T-cell (primary cell): Measurements from ENCODE around the gene CDC40. TPM values are rescaled to one million over a fixed set of nuclear protein-coding genes. Genes with fewer than 3 reads are reported as not detected.

Experiments used
- ATAC-seq, 4 experiments: fragments of 200-7000 bp in 3 of 4; fragments of 150-1000 bp in 1 of 4; cut with Tn5 transposase; replicated peaks in 1 of 4; 1 replicate in 3 of 4; 2 replicates in 1 of 4; pipeline ENCODE4 v1.10.0; 2021; ENCODE audit warnings: moderate library complexity in 3 of 4, mild to moderate bottlenecking in 2 of 4, moderate number of reproducible peaks in 1 of 4
- CTCF ChIA-PET, 2 donors: fragments of 300-600 bp; sonication (Branson Sonifier 250); formaldehyde crosslinking; loops; one replicate each; lab custom pipeline; 2022; ENCODE audit warnings: antibody characterized with exemption in 2 of 2; lab: Charles Lee
- POLR2A ChIA-PET, 2 donors: fragments of 300-600 bp; sonication (Branson Sonifier 250); formaldehyde crosslinking; loops; one replicate each; lab custom pipeline; 2022; ENCODE audit warnings: antibody characterized with exemption in 2 of 2; lab: Charles Lee
- DNase-seq, 35 experiments: peaks; one replicate each; pipeline versions ENCODE4 v3.0.0 to v3.0.0-alpha.2; 2013 to 2023
- H3K27ac ChIP-seq: one replicate; pipeline ENCODE4 v1.5.1; 2013; ENCODE audit warnings: low read length
- H3K27me3 ChIP-seq, 2 experiments: replicated peaks in 1 of 2; 1 replicate in 1 of 2; 2 replicates in 1 of 2; pipeline versions ENCODE4 v1.6.1 to v1.7.0; 2013; ENCODE audit warnings: low read length in 1 of 2, mixed read lengths in 1 of 2; ENCODE audit not compliant: control insufficient read depth in 2 of 2, insufficient read depth in 2 of 2; ENCODE audit errors: extremely low read depth in 1 of 2
- H3K36me3 ChIP-seq, 2 donors: 1 replicate in 1 of 2; 2 replicates in 1 of 2; pipeline versions ENCODE4 v1.6.1 to v1.7.0; 2013; ENCODE audit warnings: low read length in 1 of 2; ENCODE audit not compliant: control insufficient read depth in 2 of 2, insufficient read depth in 1 of 2; ENCODE audit errors: extremely low read depth in 1 of 2
- H3K4me1 ChIP-seq, 2 experiments: 1 replicate in 1 of 2; 2 replicates in 1 of 2; pipeline versions ENCODE4 v1.6.1 to v1.7.0; 2013; ENCODE audit warnings: low read length in 2 of 2, mixed read lengths in 1 of 2; ENCODE audit not compliant: insufficient read depth in 2 of 2, control insufficient read depth in 1 of 2; ENCODE audit errors: extremely low read depth in 1 of 2
- H3K4me3 ChIP-seq, 2 donors: 1 replicate in 1 of 2; 2 replicates in 1 of 2; pipeline versions ENCODE4 v1.5.1 to v1.7.0; 2013; ENCODE audit warnings: mild to moderate bottlenecking in 2 of 2, low read length in 1 of 2, moderate library complexity in 1 of 2; ENCODE audit not compliant: control insufficient read depth in 1 of 2; ENCODE audit errors: extremely low read depth in 1 of 2
- H3K9me3 ChIP-seq: 2 replicates; pipeline ENCODE4 v1.7.0; 2013
- H3K27ac Mint-ChIP-seq, 2 donors: one replicate each; pipeline ENCODE4 v1.8.0; 2020 to 2021; ENCODE audit warnings: mild to moderate bottlenecking in 2 of 2, mixed read lengths in 2 of 2
- H3K27me3 Mint-ChIP-seq, 2 donors: one replicate each; pipeline ENCODE4 v1.8.0; 2021 to 2022; ENCODE audit warnings: mixed read lengths in 2 of 2
- H3K36me3 Mint-ChIP-seq: one replicate; pipeline ENCODE4 v1.8.0; 2021; ENCODE audit warnings: mixed read lengths
- H3K4me1 Mint-ChIP-seq, 3 donors: one replicate each; pipeline ENCODE4 v1.8.0; 2020 to 2022; ENCODE audit warnings: mixed read lengths in 3 of 3, mild to moderate bottlenecking in 1 of 3
- H3K4me3 Mint-ChIP-seq, 3 donors: one replicate each; pipeline ENCODE4 v1.8.0; 2020 to 2022; ENCODE audit warnings: mild to moderate bottlenecking in 3 of 3, mixed read lengths in 3 of 3, moderate library complexity in 3 of 3
- H3K9me3 Mint-ChIP-seq, 3 donors: one replicate each; pipeline ENCODE4 v1.8.0; 2020 to 2022; ENCODE audit warnings: mixed read lengths in 3 of 3
- WGBS: methylation state at CpG from one replicate; pipeline ENCODE4 v1.1.5; 2013; ENCODE audit warnings: missing lambda C conversion rate; ENCODE audit not compliant: insufficient coverage; 5-methylcytosine and 5-hydroxymethylcytosine counted together
- total RNA-seq, 35 experiments: library from RNA in 6 of 35; stranded (reverse) in 6 of 35; fragments of 120-200 nt in 1 of 35; gene quantifications; one replicate each; pipeline versions ENCODE4 v1.2.1 to v1.2.4 and lab custom pipeline; 2013 to 2026

CDC40 gene
- total RNA-seq, 5 donors from 2014 or later (not counting 1 experiment from before 2014, with no cell fraction given), result 27.7 to 33.3 (median 28.3) TPM

DNA sequence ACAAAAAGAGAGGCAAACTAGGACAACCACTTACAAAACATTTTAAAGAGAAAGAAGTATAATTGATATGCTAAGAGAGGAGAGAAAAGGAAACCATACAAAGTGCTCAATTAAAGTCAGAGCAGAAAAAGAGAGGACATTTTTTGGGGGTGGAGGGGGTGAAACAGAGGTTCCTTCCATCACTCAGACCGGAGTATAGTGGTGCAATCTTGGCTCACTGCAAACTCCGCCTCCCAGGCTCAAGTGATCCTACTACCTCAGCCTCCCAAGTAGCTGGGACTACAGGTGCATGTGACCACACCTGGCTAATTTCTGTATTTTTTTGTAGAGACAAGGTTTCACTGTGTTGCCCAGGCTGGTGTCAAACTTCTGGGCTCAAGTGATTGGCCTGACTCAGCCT lies 10.1 kb upstream of the CDC40 start:
- ATAC-seq (no peak), DNase-seq (no peak)
- no peaks in the 10 kb centered on the region for H3K9me3 Mint-ChIP-seq
- no peaks in the 10 kb centered on the region for H3K36me3 Mint-ChIP-seq
- H3K27me3 Mint-ChIP-seq, result peaks cover 18 to 29% of the 10 kb centered on the region in 2 donors
- Histone ChIP-seq H3K4me1 (no peaks in the 10 kb centered on the region), H3K4me3 (no peak overlapping the region), H3K9me3 (no peaks in the 10 kb centered on the region), H3K27ac (no peak overlapping the region), H3K27me3 (peaks cover 0 to 2% of the 10 kb centered on the region in 2 experiments), H3K36me3 (no peaks in the 10 kb centered on the region)
- POLR2A ChIA-PET, result no interaction called here
- no peak overlapping the region for H3K4me3 Mint-ChIP-seq
- no peak overlapping the region for H3K27ac Mint-ChIP-seq
- CTCF ChIA-PET, result no interaction called here
- no peaks in the 10 kb centered on the region for H3K4me1 Mint-ChIP-seq
- no CpG with 5 or more reads among the region's 2 CpGs for WGBS

DNA sequence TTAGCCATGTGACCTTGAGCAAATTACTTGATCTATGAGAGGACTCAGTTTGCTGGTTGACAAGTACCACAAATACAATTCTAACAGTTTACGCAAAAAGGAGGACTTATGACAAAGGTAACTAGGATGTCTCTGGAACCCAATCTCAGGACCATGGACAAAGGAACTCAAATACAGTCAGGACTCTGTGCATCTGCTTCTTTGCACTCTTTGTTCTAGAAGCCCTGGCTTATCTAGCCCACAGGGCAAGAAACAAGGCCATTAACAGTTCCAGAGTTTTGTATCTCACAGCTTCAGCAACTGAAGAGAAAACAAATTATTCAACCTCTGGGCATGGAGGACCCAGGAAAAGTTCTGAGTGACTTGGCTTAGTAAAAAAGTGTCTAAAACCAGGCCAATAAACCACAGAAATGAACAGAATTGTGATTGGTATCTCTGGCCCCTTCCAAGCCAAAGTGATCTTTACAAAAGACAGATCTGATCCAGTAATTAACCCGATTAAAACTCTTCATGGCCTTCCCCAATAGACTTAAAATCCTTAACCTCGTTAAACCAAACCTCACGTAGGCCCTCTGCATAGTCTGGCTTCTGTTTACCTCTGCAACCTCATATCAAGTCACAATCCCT lies 6.6 kb upstream of the CDC40 start:
- peaks cover 0 to 2% of the 10 kb centered on the region in 2 experiments for H3K27me3 ChIP-seq
- no peak overlapping the region for H3K4me3 Mint-ChIP-seq
- POLR2A ChIA-PET, result no interaction called here

DNA sequence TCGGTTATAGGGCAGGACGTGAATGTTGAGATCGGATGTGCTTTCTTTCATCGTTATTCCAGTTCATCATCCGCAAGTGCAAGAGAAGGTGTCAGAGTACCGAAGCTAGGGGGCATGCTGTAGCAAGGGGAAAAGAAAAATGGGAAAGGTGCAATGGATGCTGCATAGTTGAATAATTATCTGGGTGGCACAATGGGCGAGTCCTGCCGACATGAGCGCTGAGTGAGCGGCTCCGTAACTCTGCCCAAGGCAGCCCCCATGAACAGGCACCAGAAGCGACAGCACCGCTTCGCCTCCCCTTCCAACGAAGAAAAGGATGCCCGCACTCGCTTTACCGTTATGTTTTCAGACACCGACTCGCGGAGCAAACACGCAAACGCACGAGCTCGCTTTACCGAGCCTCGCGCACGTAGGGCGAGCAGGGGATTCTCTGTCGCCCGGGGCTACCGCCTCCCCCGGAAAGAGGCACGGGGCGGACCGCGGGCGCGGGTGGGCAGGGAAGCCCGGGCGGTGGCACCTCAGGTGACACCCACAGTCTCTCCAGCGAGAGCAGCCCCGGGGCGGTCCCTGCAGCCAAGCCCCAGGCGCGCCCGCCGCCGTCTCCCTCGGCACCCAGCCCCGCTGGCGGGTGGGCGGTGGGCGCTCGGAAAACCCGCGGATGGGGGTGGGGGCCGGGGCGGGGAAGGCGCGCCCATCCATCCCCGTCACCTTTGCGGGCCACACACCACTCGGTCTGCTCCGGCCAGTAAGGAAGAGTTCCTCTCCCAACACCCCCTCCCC lies 1.4 kb upstream of the CDC40 start:
- Histone ChIP-seq H3K4me3 (peak overlapping the region; percentile 86 to 88), H3K9me3 (no peaks in the 10 kb centered on the region), H3K27me3 (no peaks in the 10 kb centered on the region), H3K4me1 (peaks cover 23 to 28% of the 10 kb centered on the region in 2 experiments), H3K27ac (no peak overlapping the region), H3K36me3 (peaks cover 0 to 4% of the 10 kb centered on the region in 2 donors)
- WGBS, result under 1% methylated on average over 66 of the region's 66 CpGs
- peak; percentile 14 to 81 (median 55) for DNase-seq
- peak; percentile 45 to 69 (median 56) for ATAC-seq
- Mint-ChIP-seq H3K9me3 (no peaks in the 10 kb centered on the region), H3K4me3 (peak overlapping the region in 2 of 3 donors; percentile 79 to 84), H3K36me3 (no peaks in the 10 kb centered on the region), H3K4me1 (peaks cover 5 to 8% (median 7%) of the 10 kb centered on the region in 3 donors), H3K27ac (peak overlapping the region; percentile 29 to 42), H3K27me3 (peaks cover 7 to 18% of the 10 kb centered on the region in 2 donors)
- ChIA-PET CTCF (interaction anchor here (0.7 to 1.5 kb wide), 4 partner anchors 210 to 794 kb away, joined by 3 to 4 read pairs (median 3); no protein-coding TSS in a partner anchor), POLR2A (no interaction called here)

More for the DNA sequence above, 6.6 kb upstream of the CDC40 start:
- CTCF ChIA-PET, result interaction anchor here in 1 of 2 donors (0.6 kb wide), 1 partner anchor 1918 kb away, joined by 3 read pairs; no protein-coding TSS in a partner anchor
- Histone ChIP-seq H3K27ac (no peak overlapping the region), H3K4me3 (no peak overlapping the region), H3K36me3 (no peaks in the 10 kb centered on the region), H3K9me3 (no peaks in the 10 kb centered on the region), H3K4me1 (peaks cover under 1 to 5% of the 10 kb centered on the region in 2 experiments)
- Mint-ChIP-seq H3K36me3 (no peaks in the 10 kb centered on the region), H3K27me3 (peaks cover 12 to 30% of the 10 kb centered on the region in 2 donors), H3K9me3 (no peaks in the 10 kb centered on the region), H3K4me1 (peaks cover 4 to 6% (median 4%) of the 10 kb centered on the region in 3 donors), H3K27ac (no peak overlapping the region)
- DNase-seq (no peak), ATAC-seq (no peak)
- WGBS, result 91% methylated on average over 3 of the region's 4 CpGs

DNA sequence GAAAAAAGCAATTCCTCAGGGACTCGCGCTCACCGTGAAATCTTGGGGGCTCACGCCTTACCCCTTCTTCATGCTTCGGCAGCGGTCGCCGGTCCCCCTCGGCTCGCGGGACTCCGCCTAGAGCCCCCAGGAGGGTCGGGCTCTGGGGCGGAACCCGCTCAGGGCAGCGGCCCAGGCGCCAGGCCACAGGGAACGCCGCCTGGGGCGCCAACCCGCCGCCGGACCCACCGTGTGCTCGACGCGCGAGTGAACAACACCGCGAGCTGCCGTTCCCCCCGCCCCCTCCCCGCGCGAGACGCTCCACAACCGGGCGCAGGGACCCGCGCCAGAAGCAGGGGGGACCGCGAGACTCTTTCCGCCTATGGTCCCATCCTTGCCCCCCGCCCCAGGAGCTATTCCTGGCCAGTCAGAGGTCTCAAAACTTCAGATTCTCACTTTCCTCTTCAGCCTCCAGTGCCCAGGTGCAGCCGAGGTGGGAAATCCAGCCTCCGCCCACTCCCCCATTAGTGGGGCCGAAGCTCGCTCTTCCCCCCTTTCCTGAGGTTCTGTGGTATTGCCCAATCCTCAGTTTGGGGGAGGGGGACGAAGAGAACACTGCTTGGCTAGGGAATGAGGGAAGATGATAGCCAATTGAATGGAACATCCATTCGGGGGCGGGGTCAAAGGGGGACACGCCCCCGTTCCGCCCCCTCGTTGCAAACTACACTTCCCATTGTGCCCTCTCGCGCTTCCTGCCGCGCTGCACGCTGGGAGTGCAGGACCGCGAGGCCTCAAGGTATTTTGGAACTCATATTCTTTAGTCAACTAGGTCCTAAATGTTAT lies 610 bp upstream of the CDC40 start, which contains the start of gene WASF1:
Gene WASF1, minus strand, starts transcription at position 265 of the 822 bp plus-strand sequence. CDS start 52,069 bp downstream, outside the sequence.
- Histone ChIP-seq H3K4me1 (peaks cover 23 to 31% of the 10 kb centered on the region in 2 experiments), H3K9me3 (no peaks in the 10 kb centered on the region), H3K4me3 (peak within 1 kb of the TSS; percentile 86 to 88), H3K27me3 (no peaks in the 10 kb centered on the region), H3K27ac (peak within 1 kb of the TSS; percentile 79), H3K36me3 (peaks cover 0 to 4% of the 10 kb centered on the region in 2 donors)
- Mint-ChIP-seq H3K9me3 (no peaks in the 10 kb centered on the region), H3K4me3 (peak within 1 kb of the TSS in 2 of 3 donors; percentile 79 to 84), H3K27ac (peak within 1 kb of the TSS; percentile 29 to 42), H3K36me3 (peaks cover 2% of the 10 kb centered on the region), H3K27me3 (peaks cover 3 to 13% of the 10 kb centered on the region in 2 donors), H3K4me1 (peaks cover 5 to 8% (median 7%) of the 10 kb centered on the region in 3 donors)
- ATAC-seq (peak; percentile 86 to 92 (median 88)), DNase-seq (peak; percentile 82 to 94 (median 86))
- ChIA-PET CTCF (interaction anchor here (0.7 to 1.5 kb wide), 5 partner anchors 9 to 1086 kb away, joined by 3 to 13 read pairs (median 3); no protein-coding TSS in a partner anchor), POLR2A (interaction anchor here (0.5 to 1.2 kb wide), 4 partner anchors 41 to 1083 kb away, joined by 3 to 10 read pairs (median 4); partner anchors contain the start of gene CDK19 (in 1 of the 2))
- under 1% methylated on average over 47 of the region's 62 CpGs for WGBS

DNA sequence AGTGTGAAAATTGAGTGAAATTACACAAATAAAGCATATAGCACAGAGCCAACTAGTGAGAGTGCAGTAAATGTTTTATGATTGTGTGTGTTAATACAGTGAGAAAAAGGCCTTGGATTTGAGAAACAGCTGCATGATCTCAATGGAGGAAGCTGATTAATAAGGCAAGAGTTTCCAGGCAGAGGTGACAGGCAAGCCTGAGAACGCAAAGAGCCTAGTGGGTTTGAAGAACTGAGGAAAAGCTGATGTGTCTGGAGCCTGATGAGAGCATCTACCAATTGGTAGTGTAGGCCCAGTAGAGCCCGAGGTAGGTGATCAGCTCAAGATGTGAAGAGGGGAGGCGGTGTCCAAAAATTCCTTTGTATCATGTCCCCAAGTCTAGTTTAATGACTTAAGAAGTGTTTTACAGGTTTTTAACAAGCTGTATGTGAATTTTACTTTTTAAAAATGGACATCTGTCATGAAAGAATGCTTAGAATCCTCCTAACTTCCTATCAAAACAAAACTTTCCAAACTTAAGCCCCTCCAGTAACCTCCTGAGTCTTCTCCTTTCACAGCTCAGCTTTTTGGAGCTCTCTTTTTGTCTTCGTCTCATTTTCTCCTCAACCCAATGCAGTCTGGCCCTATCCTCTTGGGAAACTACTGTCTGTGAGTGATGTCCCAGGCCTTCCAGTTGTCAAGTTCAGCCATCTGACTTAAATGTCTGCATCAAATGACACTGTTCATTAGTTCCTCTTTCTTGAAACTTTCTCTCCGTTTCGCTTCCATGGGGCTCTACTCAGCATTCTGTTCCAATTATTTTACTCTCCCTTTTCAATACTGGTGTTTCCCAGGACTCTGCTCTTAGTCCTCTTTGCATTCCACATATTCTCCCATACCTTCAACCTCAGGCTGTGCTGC lies 1.2 kb downstream of the CDC40 start:
- WGBS, result 38% methylated on average over 5 of the region's 6 CpGs
- Mint-ChIP-seq H3K27me3 (peaks cover 0 to 2% of the 10 kb centered on the region in 2 donors), H3K4me1 (peaks cover 15 to 18% (median 16%) of the 10 kb centered on the region in 3 donors), H3K27ac (no peak overlapping the region), H3K9me3 (no peaks in the 10 kb centered on the region), H3K4me3 (no peak overlapping the region), H3K36me3 (peaks cover 10% of the 10 kb centered on the region)
- no peaks in the 10 kb centered on the region for H3K9me3 ChIP-seq
- no peak overlapping the region for H3K27ac ChIP-seq
- H3K36me3 ChIP-seq, result peaks cover 0 to 4% of the 10 kb centered on the region in 2 donors
- no peaks in the 10 kb centered on the region for H3K27me3 ChIP-seq
- H3K4me3 ChIP-seq, result peak overlapping the region; percentile 86 to 88
- DNase-seq (peak in 1 of 35 experiments; percentile 4), ATAC-seq (no peak)
- POLR2A ChIA-PET, result interaction anchor here in 1 of 2 donors (0.5 to 0.8 kb wide), 2 partner anchors 32 to 142 kb away, joined by 3 to 9 read pairs; no protein-coding TSS in a partner anchor
- CTCF ChIA-PET, result interaction anchor here in 1 of 2 donors (1.7 kb wide), 1 partner anchor 26 kb away, joined by 3 read pairs; no protein-coding TSS in a partner anchor
- peaks cover 26 to 38% of the 10 kb centered on the region in 2 experiments for H3K4me1 ChIP-seq
